Measurements from ENCODE around the gene CRB2.

Gene CRB2

DNA sequence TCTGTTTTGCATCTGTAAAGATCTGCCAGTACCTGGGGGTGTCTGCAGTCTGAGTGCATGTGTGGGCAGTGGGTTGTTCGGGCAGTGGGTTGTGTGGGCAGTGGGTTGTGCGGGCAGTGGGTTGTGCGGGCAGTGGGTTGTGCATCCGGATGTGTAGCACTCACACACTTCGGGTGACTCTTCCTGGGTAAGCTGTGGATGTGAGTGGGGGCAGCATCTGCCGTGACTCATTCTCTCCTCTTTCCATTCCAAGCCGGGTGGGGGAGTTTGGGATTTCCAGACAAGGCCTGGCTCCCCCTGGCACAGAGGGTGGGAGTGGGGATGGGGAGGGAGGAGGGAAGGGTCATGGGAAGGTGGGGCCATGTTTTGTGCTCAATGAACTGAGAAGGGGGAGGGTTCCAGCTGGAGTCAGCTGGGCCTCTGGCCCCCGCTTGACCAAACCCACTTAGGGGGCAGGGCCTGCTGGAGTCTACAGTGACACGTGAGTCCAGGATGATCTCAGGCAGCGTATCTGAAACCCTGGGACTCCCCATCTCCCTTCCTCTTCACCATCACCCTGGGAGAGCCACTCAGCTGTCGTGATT lies 8.3 kb downstream of the CRB2 start:
- DNase-seq (ENCODE audit: low read depth in 3 of 3), result no peak

DNA sequence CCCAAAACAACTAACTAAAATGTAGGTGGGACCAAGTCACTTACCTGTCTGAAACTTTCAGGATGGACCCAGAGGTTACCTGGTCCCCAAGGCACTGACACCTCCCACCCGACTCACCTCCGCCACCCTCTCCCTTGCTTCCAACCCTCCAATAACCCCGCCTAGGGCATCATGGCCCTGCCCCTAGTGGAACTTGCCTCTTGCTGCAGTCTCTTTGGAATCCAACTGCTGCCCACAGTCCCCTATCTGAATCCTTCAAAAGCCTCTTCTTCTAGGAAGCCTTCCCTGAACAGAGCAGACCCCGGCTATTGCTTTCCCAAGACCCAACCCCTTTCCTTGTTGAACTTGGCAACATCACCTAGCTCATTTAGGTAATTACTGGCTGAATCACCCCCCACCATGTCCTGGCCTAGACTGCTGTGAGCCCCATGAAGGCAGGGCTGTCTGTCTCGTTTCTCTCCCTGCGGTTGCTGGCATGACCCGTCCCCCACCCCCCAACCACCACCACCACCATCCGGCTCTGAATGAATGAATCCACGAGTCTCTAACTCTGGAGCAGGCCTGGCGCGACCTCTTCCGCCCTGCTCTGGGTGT lies 9.4 kb downstream of the CRB2 start:
- DNase-seq (ENCODE audit: low read depth in 3 of 3), result no peak

DNA sequence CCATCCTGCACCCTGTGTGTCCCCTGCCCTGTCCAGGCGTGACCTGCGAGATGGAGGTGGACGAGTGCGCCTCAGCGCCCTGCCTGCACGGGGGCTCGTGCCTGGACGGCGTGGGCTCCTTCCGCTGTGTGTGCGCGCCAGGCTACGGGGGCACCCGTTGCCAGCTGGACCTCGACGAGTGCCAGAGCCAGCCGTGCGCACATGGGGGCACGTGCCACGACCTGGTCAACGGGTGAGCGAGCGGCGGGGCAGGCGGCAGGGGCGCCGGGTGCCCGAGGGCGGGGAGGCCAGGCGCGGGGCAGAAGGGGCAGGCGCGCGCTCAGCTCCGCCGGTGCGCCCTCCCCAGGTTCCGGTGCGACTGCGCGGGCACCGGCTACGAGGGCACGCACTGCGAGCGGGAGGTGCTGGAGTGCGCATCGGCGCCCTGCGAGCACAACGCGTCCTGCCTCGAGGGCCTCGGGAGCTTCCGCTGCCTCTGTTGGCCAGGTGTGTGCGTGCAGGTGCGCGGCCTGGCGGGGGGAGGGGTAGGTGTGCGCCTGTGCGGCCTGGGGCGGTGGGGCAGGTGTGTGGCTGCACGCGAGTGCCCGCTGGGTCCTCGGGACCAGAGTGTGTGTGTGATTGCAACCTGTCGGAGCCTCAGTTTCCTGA lies 10.0 kb downstream of the CRB2 start:
- no peak for DNase-seq (ENCODE audit: low read depth in 3 of 3)

DNA sequence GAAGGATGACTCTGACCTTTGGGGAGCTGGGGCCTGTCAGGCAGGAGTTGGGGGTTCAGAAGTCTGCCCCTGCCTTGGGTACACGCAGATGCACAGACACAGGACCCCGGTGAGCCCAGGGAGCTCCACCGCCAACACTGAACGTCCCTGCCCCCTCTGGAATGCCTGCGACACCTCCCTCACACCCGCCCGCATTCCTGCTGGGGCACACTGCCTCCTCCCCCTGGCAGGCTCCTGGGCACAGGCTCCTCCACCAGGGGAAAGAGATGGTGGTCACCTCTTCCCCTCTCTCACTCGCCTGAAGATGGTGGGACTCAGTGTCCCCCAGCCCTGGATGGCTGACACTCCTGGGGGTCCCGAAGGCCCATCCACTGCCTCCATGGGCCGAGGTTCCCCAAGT lies 12.0 kb downstream of the CRB2 start:
- no peak for DNase-seq (ENCODE audit: low read depth in 3 of 3)

DNA sequence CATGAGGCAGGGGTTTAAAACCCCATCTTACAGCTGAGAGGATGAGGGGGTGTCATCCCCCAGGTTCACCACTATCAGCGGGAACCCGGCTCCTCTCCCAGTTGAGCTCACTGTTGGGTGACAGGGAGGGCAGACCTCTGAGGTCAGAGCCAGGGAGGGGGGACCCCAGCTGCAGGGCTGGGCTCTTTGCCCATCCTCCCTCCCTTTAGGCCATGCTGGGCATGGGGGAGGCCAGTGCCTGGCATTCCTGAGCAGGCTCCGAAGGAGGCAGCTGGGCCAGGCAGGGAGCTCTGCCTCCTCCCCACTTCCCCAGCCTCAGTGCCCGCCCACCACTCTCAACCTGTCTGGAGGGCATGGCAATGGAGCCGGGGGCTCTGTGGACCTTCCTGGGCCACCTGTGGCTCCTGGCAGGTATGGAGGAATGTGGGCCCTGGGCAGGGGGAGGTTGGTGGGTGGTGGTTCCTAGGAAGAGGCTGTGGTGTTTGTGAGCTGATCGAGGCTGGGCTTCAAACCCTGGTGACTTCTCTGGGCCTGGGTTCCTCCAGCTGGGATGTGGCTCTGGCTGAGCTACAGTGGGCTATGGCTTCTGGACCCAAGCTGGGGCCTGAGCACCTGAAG lies 12.6 kb downstream of the CRB2 start:
- DNase-seq (ENCODE audit: low read depth in 3 of 3), result no peak

DNA sequence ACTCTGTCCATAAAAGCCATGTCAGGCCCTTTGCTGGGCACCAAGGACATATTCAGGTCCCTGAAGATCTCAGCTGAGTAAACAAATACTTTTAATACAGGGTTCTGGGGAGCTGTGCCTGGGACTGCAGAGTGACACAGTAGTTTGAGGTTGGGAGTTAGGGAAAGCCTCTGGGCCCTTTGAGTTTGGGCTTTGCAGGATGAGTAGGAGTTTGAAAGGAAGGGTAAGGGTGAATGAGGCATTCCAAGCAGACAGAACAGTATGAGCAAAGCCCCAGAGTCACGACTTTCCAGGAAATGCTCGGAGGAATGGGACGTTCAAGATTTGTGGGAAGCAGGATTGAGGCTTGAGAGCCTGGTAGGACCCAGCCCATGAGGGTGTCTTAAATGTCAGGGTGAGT lies 13.3 kb downstream of the CRB2 start:
- DNase-seq (ENCODE audit: low read depth in 3 of 3), result no peak

DNA sequence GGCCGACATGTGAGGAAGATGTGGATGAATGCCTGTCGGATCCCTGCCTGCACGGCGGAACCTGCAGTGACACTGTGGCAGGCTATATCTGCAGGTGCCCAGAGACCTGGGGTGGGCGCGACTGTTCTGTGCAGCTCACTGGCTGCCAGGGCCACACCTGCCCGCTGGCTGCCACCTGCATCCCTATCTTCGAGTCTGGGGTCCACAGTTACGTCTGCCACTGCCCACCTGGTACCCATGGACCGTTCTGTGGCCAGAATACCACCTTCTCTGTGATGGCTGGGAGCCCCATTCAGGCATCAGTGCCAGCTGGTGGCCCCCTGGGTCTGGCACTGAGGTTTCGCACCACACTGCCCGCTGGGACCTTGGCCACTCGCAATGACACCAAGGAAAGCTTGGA lies 14.1 kb downstream of the CRB2 start:
- no peak for DNase-seq (ENCODE audit: low read depth in 3 of 3)

DNA sequence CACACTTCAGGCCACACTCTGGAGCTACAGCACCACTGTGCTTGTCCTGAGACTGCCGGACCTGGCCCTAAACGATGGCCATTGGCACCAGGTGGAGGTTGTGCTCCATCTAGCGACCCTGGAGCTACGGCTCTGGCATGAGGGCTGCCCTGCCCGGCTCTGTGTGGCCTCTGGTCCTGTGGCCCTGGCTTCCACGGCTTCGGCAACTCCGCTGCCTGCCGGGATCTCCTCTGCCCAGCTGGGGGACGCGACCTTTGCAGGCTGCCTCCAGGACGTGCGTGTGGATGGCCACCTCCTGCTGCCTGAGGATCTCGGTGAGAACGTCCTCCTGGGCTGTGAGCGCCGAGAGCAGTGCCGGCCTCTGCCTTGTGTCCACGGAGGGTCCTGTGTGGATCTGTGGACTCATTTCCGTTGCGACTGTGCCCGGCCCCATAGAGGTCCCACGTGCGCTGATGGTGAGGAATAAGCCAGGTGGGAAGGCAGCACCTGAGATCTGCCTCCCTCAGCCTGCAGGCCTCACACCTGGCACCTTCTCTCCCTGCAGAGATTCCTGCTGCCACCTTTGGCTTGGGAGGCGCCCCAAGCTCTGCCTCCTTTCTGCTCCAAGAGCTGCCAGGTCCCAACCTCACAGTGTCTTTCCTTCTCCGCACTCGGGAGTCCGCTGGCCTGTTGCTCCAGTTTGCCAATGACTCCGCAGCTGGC lies 14.7 kb downstream of the CRB2 start:
- no peak for DNase-seq (ENCODE audit: low read depth in 3 of 3)

DNA sequence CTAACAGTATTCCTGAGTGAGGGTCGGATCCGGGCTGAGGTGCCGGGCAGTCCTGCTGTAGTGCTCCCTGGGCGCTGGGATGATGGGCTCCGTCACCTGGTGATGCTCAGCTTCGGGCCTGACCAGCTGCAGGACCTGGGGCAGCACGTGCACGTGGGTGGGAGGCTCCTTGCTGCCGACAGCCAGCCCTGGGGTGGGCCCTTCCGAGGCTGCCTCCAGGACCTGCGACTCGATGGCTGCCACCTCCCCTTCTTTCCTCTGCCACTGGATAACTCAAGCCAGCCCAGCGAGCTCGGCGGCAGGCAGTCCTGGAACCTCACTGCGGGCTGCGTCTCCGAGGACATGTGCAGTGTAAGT lies 15.2 kb downstream of the CRB2 start:
- DNase-seq (ENCODE audit: low read depth in 3 of 3), result no peak

DNA sequence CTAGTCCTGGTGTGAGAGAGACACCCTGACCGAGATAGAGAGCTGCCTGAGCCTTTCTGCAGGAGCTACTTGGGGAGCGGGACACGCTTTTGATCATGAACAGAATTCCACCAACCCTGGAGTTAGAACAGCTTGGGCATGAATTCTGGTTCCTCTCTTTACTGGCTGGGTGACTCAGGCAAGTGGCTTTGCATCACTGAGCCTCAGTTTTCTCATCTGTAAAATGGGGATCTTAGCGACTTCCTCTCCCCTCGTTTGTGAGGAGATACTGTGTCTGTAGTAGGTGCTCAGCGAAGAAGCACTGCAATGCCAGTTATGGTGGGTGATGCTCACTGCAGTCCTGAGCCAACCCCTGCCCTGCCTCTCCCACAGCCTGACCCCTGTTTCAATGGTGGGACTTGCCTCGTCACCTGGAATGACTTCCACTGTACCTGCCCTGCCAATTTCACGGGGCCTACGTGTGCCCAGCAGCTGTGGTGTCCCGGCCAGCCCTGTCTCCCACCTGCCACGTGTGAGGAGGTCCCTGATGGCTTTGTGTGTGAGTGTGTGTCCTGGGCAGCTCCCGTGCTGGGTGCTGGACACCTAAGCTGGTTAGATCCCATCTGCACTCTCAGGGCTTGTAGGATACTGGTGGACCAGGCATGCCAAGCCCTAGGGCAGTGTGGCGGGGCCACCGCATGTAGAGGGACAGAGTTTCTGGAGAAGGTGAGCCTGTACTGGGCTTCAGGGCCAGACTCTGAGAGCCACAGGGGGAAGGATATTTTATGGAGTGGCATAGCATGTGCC lies 16.0 kb downstream of the CRB2 start:
- no peak for DNase-seq (ENCODE audit: low read depth in 3 of 3)

DNA sequence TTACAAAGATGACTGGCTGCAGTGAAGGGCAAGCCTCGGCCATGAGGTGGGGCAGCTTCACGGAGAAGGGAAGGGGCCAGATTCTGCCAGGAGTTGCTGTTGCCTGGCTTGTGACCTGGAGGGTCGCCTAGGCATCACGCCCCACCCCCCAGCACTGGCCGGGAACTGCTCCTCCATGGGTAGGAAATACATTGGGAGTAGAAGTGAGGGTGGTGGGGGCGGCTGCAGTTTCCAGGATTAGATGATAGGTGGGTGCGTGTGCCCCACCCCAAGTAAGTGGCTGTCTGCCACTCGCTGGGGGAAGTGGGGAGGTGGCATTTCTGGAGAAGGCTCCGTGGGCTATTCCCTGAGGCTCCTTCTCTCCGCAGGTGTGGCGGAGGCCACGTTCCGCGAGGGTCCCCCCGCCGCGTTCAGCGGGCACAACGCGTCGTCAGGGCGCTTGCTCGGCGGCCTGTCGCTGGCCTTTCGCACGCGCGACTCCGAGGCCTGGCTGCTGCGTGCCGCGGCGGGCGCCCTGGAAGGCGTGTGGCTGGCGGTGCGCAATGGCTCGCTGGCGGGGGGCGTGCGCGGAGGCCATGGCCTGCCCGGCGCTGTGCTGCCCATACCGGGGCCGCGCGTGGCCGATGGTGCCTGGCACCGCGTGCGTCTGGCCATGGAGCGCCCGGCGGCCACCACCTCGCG lies 16.9 kb downstream of the CRB2 start:
- DNase-seq (ENCODE audit: low read depth in 3 of 3), result no peak

DNA sequence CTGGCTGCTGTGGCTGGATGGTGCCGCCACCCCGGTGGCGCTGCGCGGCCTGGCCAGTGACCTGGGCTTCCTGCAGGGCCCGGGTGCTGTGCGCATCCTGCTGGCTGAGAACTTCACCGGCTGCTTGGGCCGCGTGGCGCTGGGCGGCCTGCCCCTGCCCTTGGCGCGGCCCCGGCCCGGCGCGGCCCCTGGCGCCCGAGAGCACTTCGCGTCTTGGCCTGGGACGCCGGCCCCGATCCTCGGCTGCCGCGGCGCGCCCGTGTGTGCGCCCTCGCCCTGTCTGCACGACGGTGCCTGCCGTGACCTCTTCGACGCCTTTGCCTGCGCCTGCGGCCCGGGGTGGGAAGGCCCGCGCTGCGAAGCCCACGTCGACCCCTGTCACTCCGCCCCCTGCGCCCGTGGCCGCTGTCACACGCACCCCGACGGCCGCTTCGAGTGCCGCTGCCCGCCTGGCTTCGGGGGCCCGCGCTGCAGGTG lies 17.5 kb downstream of the CRB2 start:
- no peak for DNase-seq (ENCODE audit: low read depth in 3 of 3)

DNA sequence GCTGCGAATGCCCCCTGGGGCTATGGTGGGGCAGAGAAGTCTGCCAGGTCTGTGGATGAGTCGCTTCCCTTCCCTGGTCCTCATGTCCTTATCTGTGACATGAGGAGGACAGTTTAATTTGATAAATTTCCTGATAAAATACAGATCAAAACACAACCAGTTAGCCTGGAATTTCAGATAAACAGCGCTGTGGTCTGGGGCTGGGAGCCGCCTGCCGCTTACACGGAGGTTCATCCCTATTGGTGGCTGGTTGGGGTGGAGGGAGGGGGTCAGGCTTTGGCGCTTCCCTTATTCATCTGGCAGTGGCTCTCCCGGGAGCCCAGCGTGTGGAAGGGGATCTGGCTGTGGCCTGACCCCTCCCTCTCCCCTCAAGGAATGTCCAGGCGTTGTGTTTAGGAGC lies 17.9 kb downstream of the CRB2 start:
- no peak for DNase-seq (ENCODE audit: low read depth in 3 of 3)

DNA sequence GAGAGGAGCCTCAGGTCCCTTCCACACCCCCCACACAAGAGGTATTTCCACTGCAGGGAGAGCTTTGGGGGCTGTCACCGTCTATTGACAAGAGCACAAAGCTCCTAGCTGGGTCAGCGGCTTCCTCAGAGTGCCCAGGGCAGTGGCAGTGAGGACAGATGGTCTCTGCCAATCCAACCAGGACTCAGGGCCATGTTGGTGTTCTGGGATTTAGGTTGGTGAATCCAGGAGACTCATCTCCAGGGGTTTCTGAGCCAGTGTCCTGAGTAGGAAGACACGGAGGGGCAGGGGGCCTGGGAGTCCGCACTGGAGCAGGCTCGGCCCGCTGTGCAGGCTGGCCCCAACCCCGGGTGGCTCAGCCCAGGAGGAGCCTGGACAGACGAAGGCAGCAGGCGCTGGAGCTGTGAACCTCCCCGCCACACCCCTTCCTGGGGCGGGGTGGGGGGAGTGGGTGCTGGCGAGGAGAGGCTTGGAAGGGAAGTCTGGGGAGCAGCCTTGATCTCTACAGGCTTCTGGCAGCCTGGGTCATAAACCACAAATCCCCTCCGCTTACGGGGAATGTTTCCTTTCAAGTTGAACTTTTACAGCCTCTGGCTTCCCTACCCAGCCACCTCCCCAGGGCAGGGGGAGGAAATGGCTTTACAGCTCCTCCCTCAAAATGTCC lies 19.6 kb downstream of the CRB2 start:
- no peak for DNase-seq (ENCODE audit: low read depth in 3 of 3)

DNA sequence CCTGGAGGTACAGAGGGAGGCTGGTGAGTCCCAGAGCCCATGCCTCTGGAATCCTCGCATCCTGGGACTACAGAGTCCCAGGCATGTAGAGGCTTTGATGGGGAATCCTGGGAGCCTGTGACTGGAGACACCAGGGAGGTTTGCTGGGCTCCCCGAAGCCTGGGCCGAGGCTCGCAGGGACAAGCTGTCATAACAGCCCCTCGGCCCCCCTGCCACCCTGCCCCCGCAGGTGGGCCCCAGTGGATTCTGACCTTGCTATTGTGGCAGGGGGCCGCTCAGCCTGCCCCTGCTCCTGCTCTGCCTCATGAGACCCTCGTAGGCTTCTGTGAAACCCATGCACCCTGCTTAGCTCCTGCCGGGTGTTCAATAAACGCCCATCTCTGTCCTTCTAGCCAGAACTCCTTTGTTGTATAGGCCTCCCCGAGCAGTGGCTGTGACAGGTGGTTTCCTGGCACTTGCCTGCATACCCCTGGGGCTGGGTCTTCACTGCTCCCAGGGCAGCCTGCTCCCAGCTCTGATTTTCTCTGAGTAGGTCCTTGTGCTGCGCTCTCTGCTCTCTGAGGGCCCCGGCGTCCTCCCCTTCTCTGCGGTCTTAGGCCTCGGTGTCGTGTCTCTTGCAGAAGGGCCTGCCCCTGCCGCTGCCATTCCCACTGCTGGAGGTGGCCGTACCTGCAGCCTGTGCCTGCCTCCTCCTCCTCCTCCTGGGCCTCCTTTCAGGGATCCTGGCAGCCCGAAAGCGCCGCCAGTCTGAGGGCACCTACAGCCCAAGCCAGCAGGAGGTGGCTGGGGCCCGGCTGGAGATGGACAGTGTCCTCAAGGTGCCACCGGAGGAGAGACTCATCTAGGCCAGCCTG lies 20.4 kb downstream of the CRB2 start:
- no peak for DNase-seq (ENCODE audit: low read depth in 3 of 3)

DNA sequence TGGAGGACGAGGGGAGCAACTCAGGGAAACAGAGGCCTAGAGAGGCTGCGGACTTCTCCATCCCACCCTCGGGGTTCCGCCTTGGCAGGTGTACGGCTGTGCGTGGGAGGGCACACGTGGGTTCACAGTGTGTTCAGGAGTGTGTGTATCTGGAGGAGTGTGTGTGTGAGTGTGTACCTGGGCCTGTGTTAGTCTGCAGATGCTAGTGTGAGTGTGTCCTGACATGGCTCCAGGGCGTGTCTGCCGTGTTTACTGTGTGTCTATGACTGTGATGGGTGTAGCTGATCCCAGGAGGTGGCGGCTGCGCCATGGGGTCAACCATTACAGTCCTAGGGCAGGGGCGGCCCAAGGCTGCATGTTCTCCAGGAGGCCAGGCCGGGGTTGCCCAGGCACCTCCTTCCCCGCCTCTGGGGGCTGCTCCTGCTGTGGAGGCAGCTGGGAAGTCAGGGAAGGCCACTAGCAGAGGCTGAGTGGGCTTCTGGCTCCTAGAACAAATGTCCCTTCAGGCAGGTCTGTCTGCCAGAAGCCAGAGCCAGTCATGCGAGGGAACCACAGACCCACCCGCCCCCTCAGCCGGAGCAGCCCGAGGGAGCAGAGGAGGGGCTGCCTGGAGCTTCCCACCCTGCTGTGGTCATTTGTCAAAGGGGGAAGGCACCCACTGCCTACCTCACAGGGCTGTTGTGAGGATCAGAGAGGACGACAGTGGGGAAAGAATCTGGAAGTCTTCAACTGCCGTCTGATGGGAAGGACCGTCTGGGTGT lies 21.4 kb downstream of the CRB2 start:
- DNase-seq (ENCODE audit: low read depth in 3 of 3), result no peak

DNA sequence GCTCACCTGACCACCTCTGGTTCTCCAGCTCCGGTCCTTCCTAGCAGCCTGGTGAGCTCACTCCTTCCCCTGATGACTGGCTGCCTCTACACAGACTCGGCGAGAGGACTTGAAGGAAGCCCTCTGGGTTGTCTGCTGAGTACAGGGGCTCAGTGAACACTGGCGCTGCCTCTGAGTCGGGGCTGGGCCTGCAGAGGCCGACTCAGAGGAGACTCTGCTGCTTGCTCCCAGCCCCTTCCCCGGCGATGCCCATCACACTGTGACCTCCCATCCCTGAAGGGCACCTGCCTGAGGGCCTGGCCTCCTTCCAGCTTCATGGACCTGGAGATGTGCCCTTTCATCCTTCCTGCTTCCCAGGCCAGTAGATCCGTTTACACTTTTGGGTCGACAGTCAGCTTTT lies 22.0 kb downstream of the CRB2 start:
- DNase-seq (ENCODE audit: low read depth in 3 of 3), result no peak

DNA sequence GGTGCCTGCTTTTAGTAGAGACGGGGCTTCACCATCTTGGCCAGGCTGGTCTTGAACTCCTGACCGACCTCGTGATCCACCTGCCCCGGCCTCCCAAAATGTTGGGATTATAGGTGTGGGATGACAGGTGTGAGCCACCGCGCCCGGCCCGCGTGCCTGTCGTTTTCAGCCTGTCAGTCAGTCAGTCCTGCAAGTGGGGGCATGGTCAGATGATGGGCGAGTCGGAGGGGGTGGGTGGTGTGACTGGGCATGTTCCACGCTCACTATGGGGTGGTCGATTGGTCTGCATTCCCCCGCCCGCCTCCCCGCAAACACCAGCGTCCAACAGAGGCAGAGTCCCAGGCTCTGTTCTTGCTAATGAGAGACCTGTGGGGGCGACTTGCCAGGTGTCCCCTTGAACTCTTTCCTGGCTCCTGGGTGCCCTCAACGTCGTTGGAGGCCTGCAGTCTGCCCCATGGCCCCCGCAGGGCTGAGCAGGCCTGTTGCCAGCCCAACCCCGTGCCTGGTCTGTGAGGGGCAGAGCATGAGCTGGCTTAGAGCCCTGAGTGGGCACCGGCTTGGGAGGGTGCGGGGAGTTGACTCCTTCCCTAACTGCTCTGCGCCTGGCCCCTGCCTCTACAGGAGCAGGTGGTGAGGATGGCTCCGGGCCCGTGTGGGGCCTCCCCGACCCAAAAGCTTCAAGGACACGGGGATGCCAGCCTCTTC lies 23.1 kb downstream of the CRB2 start:
- DNase-seq (ENCODE audit: low read depth in 3 of 3), result no peak

Data from stimulated activated CD4-positive, alpha-beta T cell treated with anti-CD3 and anti-CD28 coated beads, TNF-alpha, amount 100 ng/mL, for 4 hours (primary cell).